Right kidney (tissue), 1 donor: Measurements from ENCODE around the gene CDH15.
A peak's percentile ranks its signal among the peaks of the same experiment; 100 is the strongest.
"Not testable (repeated sequence)": the region's sequence is repeated elsewhere in the genome, so short reads cannot be mapped to it uniquely, and the experiment has no call there.

Experiments
- DNase-seq: peaks from one replicate; pipeline ENCODE4 v3.0.0-alpha.2; 2016

Gene CDH15

DNA sequence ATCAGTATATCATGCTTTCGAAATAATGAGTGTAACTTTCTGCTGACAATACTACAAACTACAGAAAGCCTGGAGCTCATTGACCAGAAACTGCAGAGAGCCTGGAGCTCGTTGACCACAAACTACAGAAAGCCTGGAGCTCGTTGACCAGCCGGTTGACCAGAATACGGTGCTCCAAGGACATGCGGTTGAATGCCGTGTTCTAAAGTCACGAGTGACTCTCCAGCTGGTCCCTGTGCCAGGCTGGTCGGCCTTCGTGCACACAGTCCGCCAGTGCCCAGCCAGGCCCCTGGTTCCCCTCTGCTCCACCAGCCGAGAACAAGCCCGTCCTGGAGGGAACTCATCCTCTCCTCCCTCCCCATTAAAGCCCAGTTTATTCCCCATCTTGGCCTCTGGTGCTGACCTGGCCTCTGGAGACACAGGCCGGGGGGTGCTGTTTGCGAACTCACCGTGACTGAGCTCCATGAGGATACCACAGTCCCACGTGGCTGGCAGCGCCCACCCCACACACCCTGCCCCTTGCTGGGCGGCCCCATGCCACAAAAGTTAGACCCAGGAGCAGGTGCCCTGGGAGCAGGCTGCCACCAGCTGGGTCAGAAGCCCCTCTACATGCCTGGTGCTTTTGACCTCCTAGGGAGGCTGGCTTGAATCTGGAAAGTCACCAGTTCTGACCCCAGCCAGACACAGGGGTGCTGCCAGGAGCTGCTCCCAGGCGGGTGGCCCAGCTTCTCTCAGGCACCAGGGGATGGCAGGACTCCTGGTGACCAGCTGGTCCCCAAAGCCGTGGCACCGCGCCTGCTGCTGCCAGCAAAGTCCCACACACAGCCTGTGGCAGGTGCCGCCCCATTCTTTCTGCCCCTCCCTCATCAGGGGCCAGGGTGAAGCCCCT is 15.5 kb upstream of the CDH15 start:
- no peak for DNase-seq

DNA sequence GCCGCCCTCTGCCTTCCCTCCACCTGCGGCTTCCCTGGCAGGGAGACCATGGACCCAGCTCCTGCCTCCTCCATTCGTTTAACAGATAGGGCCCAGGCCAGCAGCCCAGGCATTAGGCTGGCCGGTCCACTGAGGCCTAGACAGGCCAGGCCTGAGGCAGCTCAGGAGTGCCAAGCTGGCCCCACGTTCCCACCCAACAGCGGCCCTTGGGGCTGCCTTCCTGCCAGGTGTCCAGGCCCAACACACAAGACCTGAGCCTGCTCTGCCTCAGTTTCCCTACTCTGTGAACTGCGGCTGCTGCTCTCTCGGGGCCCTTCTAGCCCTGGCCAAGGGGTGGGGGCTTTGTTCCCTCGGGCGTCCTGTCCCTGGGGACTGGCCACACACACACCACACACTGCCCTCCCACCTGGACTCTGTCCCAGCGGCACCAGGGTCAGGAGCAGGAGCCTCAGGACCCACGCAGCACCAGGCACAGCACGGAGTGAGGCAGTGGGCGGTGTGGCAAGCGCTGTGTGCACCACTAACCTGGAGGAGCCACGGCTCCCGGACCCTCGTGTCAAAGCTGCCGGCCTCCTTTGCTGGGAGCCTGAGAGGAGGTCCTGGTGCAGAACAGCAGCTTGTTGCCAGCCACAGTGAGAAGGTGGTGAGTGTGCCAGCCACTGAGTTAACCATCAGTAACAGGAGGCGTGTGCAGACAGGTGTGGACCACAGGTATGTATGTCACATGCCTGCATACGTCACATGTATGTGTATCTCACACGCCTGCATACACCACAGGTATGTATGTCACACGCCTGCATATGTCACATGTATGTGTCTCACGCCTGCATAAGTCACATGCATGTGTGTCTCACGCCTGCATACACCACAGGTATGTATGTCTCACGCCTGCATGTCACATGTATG is 14.6 kb upstream of the CDH15 start:
- no peak for DNase-seq

DNA sequence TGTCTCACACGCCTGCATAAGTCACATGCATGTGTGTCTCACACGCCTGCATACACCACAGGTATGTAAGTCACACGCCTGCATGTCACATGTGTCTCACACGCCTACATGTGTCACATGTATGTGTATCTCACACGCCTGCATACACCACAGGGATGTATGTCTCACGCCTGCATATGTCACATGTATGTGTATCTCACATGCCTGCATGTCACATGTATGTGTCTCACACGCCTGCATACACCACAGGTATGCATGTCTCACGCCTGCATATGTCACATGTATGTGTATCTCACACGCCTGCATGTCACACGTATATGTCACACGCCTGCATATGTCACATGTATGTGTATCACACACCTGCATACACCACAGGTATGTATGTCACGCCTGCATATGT is 13.8 kb upstream of the CDH15 start:
- DNase-seq = no peak

DNA sequence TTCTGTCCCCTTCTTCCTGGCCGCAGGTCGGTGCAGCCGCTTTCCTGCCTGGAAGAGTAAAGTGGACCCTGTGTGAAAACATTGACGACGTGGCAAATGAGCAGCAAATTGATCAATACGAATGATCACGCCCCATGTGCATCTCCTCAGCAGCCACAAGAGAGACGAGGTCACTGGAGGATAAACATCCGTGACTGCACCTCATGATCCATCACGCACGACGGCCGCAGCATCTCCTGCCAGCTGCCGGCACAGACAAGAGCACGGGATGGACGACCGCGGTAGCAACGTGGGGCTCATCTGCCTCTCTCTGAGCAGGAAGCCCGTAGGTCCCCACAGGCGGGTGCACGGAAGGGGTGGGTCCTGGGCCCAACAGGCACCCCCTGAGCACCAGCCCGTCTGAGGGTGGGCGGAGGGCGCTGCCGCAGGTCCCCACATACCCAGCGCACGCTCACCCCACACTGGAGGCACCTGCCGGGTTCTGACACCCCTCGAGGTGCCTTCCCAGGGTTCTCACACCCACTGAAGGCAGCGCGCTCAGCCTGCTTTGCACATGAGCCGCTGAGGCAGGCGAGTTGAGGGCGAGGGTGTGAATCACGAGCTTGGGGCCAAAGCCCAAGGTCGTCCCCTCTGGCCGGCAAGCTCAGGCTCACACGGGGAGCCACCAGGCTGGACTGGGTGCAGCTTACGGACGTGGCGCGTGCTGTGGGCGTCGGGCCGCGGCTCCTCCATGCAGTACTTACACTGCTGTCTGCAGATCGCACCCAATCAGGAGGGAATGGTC is 12.3 kb upstream of the CDH15 start:
- no peak for DNase-seq

DNA sequence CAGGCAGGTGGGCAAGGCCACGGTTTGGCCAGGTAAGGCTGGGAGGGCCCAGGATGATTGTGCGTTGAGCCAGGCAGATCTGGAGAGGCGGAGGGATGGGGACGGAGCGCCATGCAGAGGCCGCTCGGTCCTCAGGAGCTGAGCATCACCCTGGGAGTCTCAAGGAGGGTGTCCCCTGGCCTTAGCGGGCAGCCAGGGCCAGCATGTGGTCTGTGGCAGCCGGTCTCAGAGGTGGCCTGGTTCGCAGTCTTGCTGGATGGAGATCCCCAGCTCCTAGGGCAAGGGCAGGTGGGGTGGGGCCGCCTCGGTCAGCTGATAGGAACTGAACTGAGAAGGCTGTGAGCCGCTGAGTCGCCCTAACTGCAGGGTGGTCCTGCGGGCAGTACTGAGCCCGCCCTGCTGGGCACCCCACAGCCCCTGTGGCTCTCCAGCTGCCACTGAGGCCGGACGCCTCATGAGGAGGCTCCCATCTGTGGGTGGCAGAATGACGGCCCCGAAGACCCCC is 11.6 kb upstream of the CDH15 start:
- no peak for DNase-seq

DNA sequence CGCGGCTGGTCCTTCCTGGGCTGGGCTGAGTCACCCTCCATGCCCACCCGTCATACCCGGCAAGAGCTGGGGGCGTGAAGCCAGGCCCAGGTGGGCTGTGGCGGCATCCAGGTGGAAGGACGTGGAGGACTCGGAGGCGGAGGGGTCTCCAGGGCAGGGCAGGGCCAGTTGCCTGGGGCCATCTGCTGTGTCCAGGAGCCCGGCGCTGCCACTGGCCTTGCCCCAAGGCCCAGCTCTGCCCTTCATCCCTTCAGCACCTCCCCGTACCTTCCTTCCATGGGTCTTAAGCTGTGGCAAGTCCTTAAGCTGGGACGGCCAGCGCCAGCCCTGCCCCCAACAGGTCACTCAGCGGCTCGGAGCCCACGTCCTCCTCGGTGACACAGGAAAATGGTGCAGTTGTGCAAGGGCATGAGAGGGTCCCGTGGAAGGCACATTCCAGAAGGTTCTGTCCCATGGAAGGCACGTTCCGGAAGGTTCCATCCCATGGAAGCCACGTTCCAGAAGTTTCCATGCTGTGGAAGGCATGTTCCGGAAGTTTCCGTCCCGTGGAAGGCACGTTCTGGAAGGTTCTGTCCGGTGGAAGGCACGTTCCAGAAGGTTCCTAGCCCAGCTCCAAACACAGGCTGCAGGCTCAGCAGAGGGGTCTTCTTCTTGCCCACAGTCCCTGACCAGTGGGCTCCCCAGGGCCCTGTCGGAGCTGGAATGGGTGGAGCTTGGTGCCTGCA is 10.4 kb upstream of the CDH15 start:
- no peak for DNase-seq

DNA sequence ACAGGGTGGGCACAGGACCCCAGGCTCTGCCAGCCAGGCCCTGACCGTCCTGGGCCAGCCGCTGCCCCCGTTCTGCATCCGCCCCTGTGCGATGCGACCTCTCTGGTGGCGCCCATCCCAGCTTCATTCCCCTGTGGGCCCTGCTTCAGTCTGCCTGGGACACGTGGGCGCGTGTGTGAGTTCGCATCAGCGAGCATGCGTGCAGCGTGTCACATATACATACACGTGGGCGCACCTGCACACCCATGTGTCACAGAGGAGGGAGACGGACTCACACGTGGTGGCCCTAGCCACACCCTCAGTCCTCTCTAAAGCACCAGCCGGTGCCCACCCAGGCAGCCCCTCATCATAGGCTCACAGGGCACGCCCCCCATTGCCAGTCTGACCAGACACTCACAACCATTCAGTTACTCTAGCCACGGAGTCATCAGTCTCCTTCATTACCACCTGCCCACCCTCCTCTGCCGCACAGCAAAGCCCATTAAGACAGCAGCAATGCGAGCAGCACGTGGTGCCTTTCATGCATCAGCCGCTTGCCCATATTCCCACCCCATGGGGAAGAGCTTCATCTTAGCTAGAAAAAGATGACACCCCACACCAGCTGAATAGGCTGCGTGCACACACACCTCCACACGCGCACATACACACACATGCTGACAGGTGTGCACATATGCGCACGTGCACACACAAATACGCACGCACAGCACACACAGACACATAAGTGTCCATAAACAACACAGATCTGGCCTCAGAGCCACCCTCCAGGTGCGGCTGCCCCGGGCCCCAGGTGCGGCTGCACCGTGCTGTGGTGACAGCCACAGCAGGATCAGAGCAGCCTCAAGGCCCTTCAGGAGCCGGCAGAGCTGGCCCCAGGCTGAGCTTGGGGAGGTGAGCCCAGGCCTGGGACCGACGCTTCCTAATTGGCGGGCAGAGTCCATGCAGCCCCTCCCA is 9.5 kb upstream of the CDH15 start:
- no peak for DNase-seq

DNA sequence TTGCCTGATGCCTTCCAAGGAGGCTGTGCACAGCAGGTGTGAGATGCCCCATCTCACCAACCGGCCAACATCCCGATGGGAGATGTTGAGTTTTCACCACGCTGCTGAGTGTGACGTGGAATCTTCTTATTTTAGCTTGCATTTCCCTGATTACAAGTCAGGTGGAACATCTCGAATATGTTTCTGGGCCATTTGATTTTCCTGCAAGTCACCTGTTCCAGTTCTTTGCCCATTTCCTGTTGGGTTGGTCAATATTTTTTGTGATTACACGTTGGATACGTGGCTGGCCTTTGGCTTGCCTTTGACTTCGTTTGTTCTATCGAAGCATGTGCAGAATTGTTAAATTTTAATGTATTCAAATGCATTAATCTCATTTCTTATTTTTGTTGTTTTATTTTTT is 8.3 kb upstream of the CDH15 start:
- no peak for DNase-seq

DNA sequence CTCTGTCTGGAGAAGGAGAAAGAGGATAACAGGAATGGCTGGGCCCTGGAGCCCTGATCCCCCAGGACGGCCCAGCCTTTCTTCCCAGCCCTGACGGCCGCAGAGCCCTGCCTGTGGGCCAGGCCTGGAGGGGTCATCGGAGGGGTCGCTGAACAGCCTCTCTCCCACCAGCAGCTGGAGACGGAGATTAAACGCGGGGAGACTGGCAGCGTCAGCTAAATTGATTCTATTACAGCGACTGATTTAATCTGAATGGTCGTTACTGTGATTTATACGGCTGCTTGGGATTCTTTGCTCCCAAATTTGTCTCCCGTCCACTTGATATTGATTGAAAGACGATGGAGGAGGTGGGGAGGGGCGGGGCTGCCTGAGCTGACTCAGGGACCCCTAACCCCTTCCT is 7.1 kb upstream of the CDH15 start:
- DNase-seq = no peak

DNA sequence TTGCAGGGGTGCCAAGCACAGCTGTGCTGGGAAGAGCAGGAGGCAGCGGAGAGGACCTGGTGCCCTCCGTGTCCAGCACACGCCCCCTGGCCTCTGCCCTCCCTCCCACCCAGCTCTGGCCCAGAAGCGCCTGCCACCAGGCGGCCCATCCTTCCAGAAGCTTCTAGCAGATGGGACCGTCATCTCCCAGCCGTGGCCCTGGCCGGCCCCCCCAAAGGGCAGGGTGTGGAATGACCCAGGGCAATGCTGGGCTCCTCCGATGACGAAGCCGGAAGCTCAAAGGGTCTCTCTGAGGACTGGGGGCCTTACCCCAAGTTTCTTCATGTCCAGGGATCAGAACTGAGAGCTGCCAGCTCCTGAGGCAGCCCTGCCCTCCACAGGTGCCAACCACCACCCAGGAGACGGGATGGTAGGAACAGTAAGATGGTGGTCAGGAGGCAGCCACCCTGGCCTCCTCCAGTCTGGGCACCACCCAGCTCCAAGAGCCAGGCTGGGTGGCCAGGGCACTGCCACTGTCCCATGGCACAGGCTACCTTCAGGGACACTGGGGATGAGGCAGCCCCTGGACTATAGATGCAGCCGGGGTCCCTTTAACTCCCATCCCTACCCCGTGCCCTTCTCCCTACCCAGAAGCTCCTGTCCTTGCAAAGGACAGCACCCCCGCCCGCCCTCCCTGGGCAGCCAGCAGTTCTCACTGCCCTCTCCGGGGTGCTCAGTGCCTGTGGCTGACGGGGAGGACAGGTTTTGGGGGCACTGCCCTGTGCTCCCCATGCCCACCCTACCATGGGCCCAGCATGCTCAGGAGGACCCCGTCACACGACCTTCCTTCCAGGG is 6.5 kb upstream of the CDH15 start:
- no peak for DNase-seq

DNA sequence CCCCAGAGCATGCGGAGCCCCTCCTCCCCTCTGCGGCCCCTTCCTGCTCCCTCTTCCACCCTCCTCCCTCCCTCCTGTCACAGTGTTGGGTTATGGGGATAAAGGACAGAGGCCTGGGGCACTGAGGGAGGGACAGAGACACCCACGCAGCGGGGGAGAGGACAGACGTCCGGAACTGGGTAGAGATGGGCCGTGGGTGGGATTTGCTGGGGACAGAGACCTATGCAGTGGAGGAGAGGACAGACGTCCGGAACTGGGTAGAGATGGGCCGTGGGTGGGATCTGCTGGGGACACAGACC is 5.9 kb upstream of the CDH15 start:
- not testable (repeated sequence) for DNase-seq

DNA sequence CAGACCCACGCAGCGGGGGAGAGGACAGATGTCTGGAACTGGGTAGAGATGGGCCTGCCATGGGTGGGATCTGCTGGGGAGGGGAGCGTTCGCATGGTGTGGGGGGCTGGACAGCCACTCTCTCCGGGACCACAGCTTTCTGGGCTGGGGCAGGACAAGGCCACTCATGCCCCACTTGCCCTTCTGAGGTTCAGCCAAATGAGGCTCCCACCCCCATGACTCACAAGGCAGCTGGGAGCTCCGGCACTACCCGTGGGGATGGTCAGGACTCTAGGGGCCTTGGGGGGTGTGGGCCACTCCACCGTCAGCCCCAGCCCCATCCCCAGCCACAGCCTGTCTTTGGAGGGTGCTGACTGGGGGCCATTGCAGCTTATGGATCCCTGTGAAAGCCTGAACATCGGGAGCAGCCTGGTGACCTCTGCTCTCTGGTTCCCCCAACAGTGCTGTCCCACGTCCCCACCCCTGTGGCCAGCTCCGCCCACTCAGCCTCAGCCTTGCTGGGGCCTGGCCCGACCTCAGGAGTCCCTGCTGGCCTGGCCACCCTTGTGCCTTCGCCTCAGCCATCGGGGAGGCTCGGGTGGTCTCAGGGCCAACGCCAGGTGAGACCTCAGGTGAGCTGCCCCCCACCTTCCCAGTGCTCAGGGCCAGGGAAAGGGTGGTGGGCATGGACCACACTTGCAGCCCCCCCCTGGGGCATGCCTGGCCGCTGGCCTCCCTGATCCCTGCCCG is 4.7 kb upstream of the CDH15 start:
- DNase-seq = no peak

DNA sequence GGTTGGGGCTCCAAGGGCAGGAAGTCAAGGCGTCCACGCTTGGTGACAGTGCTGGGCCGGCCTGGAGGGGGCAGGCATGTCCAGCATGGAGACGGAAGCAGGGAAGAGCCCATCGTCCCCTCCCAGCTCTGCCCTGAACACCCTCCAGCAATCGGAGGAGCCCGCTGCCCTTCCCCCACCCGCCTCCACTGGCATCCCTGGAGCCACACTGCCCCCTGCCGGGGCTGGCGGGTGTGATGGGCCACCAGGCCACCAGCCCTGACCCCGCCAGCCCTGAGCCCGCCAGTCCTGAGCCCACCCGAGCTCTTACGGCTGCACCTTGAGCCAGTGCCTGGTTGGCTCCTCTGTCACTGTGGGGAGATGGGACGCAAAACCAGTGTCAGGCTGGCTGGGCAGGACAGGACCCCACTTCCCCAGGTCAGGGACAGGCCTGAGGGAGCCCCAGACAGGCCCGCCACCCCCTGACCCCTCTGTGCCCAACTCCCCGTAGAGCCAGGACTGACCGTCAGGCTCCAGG is 4.1 kb upstream of the CDH15 start:
- DNase-seq = peak; percentile 70

DNA sequence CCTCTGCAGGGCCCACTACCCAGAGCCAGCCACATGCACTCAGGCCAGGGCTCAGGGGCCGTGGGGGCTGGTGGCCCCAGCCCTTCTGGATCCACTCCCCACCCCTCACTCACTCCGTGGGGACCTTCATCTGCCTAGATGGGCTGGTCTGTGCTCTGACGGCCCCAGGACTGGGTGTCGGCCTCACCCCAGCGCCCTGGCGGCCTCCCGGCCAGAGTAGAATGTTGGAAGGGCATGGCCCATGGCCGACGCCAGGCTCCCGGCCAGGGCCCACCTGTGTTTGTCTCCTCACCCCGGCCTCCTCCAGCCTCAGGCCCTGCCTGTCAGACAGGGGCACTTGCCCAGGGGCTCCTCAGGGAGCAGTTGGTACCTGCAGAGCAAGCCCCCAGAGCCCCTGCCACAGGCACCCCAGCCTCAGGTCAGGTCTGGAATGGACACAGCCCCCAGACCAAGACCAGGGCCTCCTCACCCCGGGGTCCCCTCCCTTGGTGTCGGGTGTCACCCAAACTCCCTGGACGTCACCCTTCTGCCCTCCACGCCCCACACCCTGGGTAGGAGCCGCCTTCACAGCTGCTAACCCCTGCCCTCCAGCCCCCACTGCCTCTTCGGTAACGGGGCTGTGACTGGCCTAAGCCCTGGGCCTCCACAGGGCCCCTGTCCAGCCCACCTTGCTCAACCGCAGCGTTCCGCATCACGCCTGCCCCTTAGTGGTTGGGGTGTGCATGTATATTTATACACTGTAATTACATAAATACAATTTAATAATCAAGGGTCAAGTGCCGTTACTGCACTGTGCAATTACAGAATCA is 3.0 kb upstream of the CDH15 start:
- no peak for DNase-seq

DNA sequence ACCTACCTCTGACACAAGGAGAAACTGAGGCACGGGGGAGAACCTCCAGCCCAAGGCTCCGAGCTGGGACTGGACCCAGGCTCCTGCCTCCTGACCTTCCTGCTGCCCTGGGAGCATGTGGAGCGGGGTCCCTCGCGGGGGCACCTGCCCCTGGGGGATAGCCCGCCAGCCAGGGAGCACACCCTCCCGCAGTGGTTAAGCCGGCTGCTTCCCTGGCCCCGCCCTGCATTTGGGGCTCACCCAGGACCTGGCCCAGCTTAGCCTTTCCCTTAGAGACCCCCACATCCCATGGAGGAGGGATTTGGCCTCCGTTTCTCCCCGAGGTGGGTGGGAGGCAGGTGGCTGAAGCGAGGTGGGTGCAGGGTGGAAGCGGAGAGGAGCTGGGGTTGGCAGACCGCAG is 1.8 kb upstream of the CDH15 start:
- no peak for DNase-seq

DNA sequence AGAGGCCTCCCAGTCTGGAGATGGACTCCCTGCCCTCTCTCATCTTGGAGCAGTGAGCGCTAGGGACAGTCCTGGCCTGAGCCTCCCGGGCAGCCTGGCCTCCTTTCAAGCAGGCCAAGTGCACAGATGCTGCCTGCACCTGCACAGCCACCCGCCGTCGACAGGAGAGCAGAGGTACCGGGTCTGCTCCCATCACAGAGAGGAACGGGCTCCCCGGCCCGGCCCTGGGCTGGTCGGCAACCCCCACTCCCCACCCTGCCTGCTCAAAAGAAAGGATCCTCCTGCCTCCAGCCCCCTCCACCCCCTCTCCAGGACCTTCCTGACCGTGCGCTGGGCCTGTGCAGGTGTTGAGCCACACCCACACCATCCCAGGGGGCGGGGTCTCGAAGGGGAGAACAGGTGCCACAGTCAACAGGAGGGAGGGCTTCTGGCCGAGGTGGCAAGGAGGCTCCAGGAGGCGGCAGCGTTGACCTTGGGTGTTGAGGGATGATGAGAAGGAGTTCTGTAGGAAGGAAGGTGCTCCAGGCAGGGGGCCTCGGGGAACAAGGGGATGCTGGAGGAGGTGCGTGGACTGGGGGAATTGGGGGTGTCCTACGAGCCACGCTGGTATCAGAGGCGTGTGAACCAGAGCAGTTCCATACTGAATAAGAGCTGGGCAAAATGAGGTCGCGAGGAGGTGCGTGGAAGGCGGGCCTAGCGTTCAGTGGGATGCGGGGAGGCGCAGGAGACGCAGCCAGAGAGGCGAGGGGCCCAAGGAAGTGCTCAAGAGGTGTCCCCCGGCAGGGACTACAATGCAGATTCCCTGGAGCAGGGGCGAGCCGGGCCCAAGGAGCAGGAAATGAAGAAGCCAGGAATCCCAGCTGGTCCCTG is 967 bp upstream of the CDH15 start:
- DNase-seq = no peak

DNA sequence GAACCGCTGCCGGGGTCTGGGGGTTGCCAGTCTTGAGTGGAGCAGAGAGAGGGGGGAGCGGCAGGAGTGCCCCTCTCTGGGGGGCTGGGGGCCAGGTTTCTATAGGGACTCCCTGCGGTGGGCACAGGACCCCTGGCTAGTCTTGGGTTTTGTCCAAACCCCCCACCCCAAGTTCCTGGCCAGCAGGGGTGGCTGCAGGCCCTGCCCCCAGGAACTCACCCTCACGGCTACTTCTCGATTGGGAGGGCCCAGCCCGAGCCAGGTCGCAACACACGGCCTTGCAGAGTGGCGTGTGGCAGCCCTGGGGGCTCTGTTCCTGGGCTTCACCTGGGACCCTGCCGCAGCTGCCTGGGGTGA is 601 bp downstream of the CDH15 start:
- no peak for DNase-seq
